ENCODE data around the gene ADISSP.

ADISSP gene

GRCh38 chr20:3735768-3736167 lies 31.8 kb downstream of the ADISSP start:
- no peak for DNase-seq

GRCh38 chr20:3734111-3734843 lies 33.3 kb downstream of the ADISSP start:
- DNase-seq: no peak

GRCh38 chr20:3733119-3733995 lies 34.2 kb downstream of the ADISSP start:
- no peak for DNase-seq

GRCh38 chr20:3732327-3733118 lies 35.0 kb downstream of the ADISSP start, which contains the start of gene HSPA12B:
HSPA12B (plus strand) TSS chr20:3732685; CDS start chr20:3738675, 5,990 bp downstream.
- no peak for DNase-seq

- no peak for DNase-seq
Measured at GRCh38 chr20:3731944-3732326, 35.6 kb downstream of the ADISSP start.

- DNase-seq: no peak
Measured at GRCh38 chr20:3730803-3731672, 36.5 kb downstream of the ADISSP start.

GRCh38 chr20:3729811-3730540 lies 37.6 kb downstream of the ADISSP start:
- no peak for DNase-seq

- no peak for DNase-seq
Measured at GRCh38 chr20:3729378-3729777, 38.2 kb downstream of the ADISSP start.

GRCh38 chr20:3728876-3729275 lies 38.7 kb downstream of the ADISSP start:
- no peak for DNase-seq

GRCh38 chr20:3728354-3728753 lies 39.2 kb downstream of the ADISSP start:
- DNase-seq: no peak

GRCh38 chr20:3727401-3728021 lies 40.0 kb downstream of the ADISSP start:
- DNase-seq: no peak

- no peak for DNase-seq
Measured at GRCh38 chr20:3724356-3724755, 43.2 kb downstream of the ADISSP start.

GRCh38 chr20:3723284-3723683 lies 44.3 kb downstream of the ADISSP start:
- no peak for DNase-seq

- DNase-seq: no peak
Measured at GRCh38 chr20:3721912-3722311, 45.6 kb downstream of the ADISSP start.

- no peak for DNase-seq
Measured at GRCh38 chr20:3720626-3721025, 46.9 kb downstream of the ADISSP start.

GRCh38 chr20:3720068-3720467 lies 47.5 kb downstream of the ADISSP start:
- no peak for DNase-seq

GRCh38 chr20:3719046-3719445 lies 48.5 kb downstream of the ADISSP start:
- DNase-seq: no peak

- DNase-seq: peak; percentile 20
Measured at GRCh38 chr20:3716195-3716834, 51.2 kb downstream of the ADISSP start.

- DNase-seq: no peak
Measured at GRCh38 chr20:3714092-3714491, 53.5 kb downstream of the ADISSP start.

GRCh38 chr20:3712279-3712873 lies 55.2 kb downstream of the ADISSP start, which contains the start of gene SIGLEC1:
SIGLEC1 (minus strand) TSS chr20:3712600; CDS start chr20:3707128, 5,472 bp downstream.
- DNase-seq: no peak
